ENCODE results near the gene CMTM7.
"Not testable (repeated sequence)": the region's sequence is repeated elsewhere in the genome, so short reads cannot be mapped to it uniquely, and the experiment has no call there.

Gene CMTM7

DNA sequence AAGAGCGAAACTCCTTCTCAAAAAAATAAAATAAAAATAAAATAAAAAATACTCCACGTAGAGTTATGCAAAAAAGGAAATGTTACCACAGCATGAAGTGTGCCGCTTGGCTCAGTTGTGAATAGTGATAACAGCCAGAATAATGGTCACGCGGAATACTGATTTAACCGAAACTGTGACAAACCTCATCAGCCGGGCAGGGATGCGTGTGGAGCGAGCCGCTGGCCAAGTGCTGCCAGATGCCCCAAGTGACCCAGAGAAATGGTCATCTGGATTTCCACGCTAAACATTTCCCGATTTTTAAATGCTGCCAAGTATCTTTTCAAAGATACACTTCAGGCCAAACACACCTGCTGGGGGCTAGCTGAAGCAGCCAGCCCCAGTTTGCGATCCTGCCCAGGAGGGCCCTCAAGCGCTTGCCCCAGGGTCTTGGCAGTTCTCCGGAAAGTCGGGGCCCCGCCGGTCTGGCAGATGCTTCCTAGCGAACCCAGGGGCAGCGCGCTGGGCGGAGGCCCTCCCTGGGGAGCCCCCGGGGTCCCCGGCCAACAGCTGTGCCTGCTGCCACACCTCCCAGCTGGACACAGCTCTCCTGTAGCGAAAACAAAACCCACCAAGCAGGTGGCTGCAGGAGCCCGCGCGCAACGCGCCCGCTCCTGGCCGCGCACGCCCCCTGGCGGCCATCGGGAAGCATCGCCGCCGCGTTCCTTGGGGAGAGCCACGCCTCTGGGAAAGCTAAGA is 75.8 kb downstream of the CMTM7 start:
- peak overlapping the region in 4 of 5 donors; percentile 55 to 61 (median 58) for H3K4me3 ChIP-seq (ENCODE audit: low read depth in 1 of 5, low read length in 5 of 5)
- H3K9me3 ChIP-seq (ENCODE audit: control insufficient read depth in 5 of 5, low read length in 5 of 5) = no peaks in the 10 kb centered on the region
- H3K4me1 ChIP-seq (ENCODE audit: control insufficient read depth in 5 of 5, insufficient read depth in 5 of 5, low read length in 5 of 5) = peaks cover 0 to 20% (median 5%) of the 10 kb centered on the region in 5 donors
- no peaks in the 10 kb centered on the region for H3K27me3 ChIP-seq (ENCODE audit: control insufficient read depth in 5 of 5, insufficient read depth in 4 of 5, low read length in 5 of 5)
- H3K9ac ChIP-seq (ENCODE audit: low read length in 5 of 5) = peak overlapping the region in 3 of 5 donors; percentile 30 to 51 (median 35)
- H3K27ac ChIP-seq (ENCODE audit: low read depth, low read length) = no peak overlapping the region
- peaks cover 0 to 10% (median 6%) of the 10 kb centered on the region in 5 donors for H3K36me3 ChIP-seq (ENCODE audit: control insufficient read depth in 5 of 5, insufficient read depth in 5 of 5, low read length in 5 of 5)

DNA sequence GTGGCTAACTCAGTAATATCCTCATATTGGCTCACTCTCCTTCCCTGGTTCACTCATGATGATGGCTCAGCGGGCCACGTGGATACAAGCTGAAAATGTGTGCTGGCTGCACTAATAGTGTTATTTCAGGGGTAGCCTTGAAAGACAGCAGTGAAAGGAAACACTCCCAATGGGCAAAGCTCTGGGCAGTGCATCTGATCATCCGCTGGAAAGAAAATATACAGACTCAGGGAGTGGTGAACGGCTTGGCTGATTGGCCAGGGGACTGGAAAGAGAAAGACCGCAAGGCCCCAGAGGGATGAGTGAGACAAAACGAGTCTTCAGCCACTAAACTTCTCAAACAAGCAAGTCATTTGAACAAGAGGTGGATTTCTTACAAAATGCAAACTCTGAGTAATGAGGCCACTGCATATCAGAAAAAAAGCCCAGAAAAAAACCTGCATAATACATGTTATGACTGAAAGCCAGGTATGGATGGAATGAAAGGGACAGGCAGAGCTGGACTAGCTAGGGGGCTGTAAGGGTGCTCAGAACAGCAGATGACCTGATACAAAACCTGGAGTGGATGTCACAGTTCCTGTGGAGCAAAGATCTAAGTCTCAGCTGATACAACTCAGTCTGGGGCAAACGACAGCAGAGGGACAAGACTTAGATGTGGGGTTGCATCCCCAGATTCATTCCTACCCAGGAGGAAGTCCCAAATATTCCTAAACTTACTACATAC is 77.7 kb downstream of the CMTM7 start:
- Histone ChIP-seq H3K4me1 (ENCODE audit: control insufficient read depth in 5 of 5, insufficient read depth in 5 of 5, low read length in 5 of 5) (peaks cover 0 to 20% (median 5%) of the 10 kb centered on the region in 5 donors), H3K4me3 (ENCODE audit: low read depth in 1 of 5, low read length in 5 of 5) (no peak overlapping the region), H3K27me3 (ENCODE audit: control insufficient read depth in 5 of 5, insufficient read depth in 4 of 5, low read length in 5 of 5) (no peaks in the 10 kb centered on the region), H3K36me3 (ENCODE audit: control insufficient read depth in 5 of 5, insufficient read depth in 5 of 5, low read length in 5 of 5) (peaks cover 0 to 10% (median 6%) of the 10 kb centered on the region in 5 donors), H3K9me3 (ENCODE audit: control insufficient read depth in 5 of 5, low read length in 5 of 5) (no peaks in the 10 kb centered on the region), H3K9ac (ENCODE audit: low read length in 5 of 5) (no peak overlapping the region), H3K27ac (ENCODE audit: low read depth, low read length) (no peak overlapping the region)

DNA sequence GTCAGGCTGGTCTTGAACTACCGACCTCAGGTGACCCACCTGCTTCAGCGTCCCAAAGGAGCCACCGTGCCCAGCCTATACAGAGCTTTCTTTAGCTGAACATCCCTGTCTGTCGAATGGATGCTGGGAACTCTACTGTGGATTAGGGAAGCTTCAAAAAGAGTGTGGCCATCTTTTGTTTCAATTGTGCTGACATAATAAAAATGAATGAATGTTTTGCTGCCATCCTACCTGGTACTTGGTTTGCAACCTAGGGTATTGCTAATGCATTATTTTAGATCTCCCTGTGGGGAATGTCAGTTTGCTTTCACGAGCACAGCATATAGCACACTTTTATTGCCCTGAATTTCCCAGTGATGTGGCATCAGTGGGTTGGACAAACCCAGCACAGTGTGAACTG is 78.7 kb downstream of the CMTM7 start:
- H3K27ac ChIP-seq (ENCODE audit: low read depth, low read length) = no peak overlapping the region
- H3K4me3 ChIP-seq (ENCODE audit: low read depth in 1 of 5, low read length in 5 of 5) = no peak overlapping the region
- no peak overlapping the region for H3K9ac ChIP-seq (ENCODE audit: low read length in 5 of 5)
- H3K4me1 ChIP-seq (ENCODE audit: control insufficient read depth in 5 of 5, insufficient read depth in 5 of 5, low read length in 5 of 5) = peaks cover 0 to 20% (median 5%) of the 10 kb centered on the region in 5 donors
- H3K36me3 ChIP-seq (ENCODE audit: control insufficient read depth in 5 of 5, insufficient read depth in 5 of 5, low read length in 5 of 5) = peaks cover 0 to 10% (median 6%) of the 10 kb centered on the region in 5 donors
- no peaks in the 10 kb centered on the region for H3K9me3 ChIP-seq (ENCODE audit: control insufficient read depth in 5 of 5, low read length in 5 of 5)
- no peaks in the 10 kb centered on the region for H3K27me3 ChIP-seq (ENCODE audit: control insufficient read depth in 5 of 5, insufficient read depth in 4 of 5, low read length in 5 of 5)

DNA sequence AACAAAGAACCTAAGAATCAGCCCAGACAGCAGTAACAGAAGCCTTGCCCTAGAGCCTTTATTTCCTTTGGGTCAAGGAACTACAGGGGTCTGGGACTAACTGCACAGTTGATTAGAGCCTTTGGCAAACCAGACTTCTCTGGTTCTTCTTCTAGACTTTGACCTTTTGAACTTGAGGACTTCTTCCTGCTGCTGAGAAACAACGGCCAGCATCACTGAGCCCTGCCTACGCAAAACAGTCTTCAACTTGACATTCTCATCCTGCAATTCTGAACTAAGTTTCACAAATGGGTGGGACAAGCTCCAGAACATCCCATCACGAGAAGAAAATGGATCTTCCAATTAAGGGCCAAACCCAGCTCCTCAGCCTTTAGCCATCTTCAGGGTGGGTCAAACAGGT is 79.6 kb downstream of the CMTM7 start:
- Histone ChIP-seq H3K4me3 (ENCODE audit: low read depth in 1 of 5, low read length in 5 of 5) (no peak overlapping the region), H3K9me3 (ENCODE audit: control insufficient read depth in 5 of 5, low read length in 5 of 5) (no peaks in the 10 kb centered on the region), H3K9ac (ENCODE audit: low read length in 5 of 5) (no peak overlapping the region), H3K27me3 (ENCODE audit: control insufficient read depth in 5 of 5, insufficient read depth in 4 of 5, low read length in 5 of 5) (no peaks in the 10 kb centered on the region), H3K36me3 (ENCODE audit: control insufficient read depth in 5 of 5, insufficient read depth in 5 of 5, low read length in 5 of 5) (peaks cover 0 to 10% (median 6%) of the 10 kb centered on the region in 5 donors), H3K27ac (ENCODE audit: low read depth, low read length) (no peak overlapping the region), H3K4me1 (ENCODE audit: control insufficient read depth in 5 of 5, insufficient read depth in 5 of 5, low read length in 5 of 5) (peaks cover 0 to 20% (median 5%) of the 10 kb centered on the region in 5 donors)

DNA sequence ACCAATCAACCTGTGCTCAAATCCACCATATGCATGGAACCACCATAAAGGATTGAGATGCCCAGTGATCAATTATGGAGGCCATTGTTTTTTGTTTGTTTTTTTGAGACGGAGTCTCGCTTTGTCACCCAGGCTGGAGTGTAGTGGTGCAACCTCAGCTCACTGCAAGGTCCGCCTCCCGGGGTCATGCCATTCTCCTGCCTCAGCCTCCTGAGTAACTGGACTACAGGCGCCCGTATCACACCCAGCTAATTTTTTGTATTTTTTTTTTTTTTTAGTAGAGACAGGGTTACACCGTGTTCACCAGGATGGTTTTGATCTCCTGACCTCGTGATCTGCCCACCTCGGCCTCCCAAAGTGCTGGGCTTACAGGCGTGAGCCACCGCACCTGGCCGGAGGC is 80.5 kb downstream of the CMTM7 start:
- peaks cover 0 to 20% (median 5%) of the 10 kb centered on the region in 5 donors for H3K4me1 ChIP-seq (ENCODE audit: control insufficient read depth in 5 of 5, insufficient read depth in 5 of 5, low read length in 5 of 5)
- not testable (repeated sequence) for H3K9me3 ChIP-seq (ENCODE audit: control insufficient read depth in 5 of 5, low read length in 5 of 5); H3K4me3 ChIP-seq (ENCODE audit: low read depth in 1 of 5, low read length in 5 of 5)

DNA sequence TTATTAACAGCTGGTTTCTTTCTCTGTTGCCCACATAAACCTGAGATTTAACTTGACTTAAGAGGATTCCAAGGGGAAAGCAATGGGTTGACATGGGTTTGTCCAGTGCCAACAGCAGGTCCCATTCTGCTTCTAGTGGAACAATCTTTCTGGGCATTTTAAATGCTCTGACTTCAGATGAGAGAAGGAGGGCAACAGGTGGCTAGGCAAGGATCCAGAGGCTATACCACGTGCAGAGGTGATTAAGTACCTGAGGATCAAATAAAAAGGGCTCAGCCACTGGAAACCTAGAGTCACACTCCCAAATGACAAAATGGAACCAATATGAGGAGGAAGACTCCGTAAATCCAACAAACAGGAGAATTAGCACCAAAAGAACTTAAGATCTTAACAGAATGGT is 82.5 kb downstream of the CMTM7 start:
- Histone ChIP-seq H3K4me3 (ENCODE audit: low read depth in 1 of 5, low read length in 5 of 5) (no peak overlapping the region), H3K36me3 (ENCODE audit: control insufficient read depth in 5 of 5, insufficient read depth in 5 of 5, low read length in 5 of 5) (peaks cover 0 to 6% (median under 1%) of the 10 kb centered on the region in 5 donors), H3K27me3 (ENCODE audit: control insufficient read depth in 5 of 5, insufficient read depth in 4 of 5, low read length in 5 of 5) (no peaks in the 10 kb centered on the region), H3K4me1 (ENCODE audit: control insufficient read depth in 5 of 5, insufficient read depth in 5 of 5, low read length in 5 of 5) (peaks cover 0 to 9% (median 0%) of the 10 kb centered on the region in 5 donors), H3K27ac (ENCODE audit: low read depth, low read length) (no peak overlapping the region), H3K9ac (ENCODE audit: low read length in 5 of 5) (no peak overlapping the region), H3K9me3 (ENCODE audit: control insufficient read depth in 5 of 5, low read length in 5 of 5) (no peaks in the 10 kb centered on the region)

More for the DNA sequence above, 80.5 kb downstream of the CMTM7 start:
- not testable (repeated sequence) for H3K9ac ChIP-seq (ENCODE audit: low read length in 5 of 5); H3K27me3 ChIP-seq (ENCODE audit: control insufficient read depth in 5 of 5, insufficient read depth in 4 of 5, low read length in 5 of 5); H3K27ac ChIP-seq (ENCODE audit: low read depth, low read length)
- H3K36me3 ChIP-seq (ENCODE audit: control insufficient read depth in 5 of 5, insufficient read depth in 5 of 5, low read length in 5 of 5) = peaks cover 0 to 10% (median 6%) of the 10 kb centered on the region in 5 donors

DNA sequence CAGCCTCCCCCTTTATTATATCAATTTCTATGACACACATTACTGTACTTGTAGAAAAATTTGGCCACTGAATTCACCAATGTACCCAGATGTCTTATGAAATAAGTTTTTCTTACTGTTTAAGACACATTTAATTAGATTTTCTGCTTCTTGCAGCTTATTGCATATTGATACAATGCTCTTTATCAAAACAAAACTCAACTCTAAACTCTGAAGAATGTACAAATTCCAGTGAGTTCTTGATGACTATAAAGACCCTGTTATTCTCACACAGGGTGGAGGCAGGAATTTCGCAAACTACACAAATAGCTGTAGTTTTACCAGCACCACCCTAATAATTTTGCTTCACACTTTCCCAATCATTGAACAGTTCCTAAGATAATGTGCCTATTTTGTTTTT is 89.0 kb downstream of the CMTM7 start:
- Histone ChIP-seq H3K27me3 (ENCODE audit: control insufficient read depth in 5 of 5, insufficient read depth in 4 of 5, low read length in 5 of 5) (no peaks in the 10 kb centered on the region), H3K27ac (ENCODE audit: low read depth, low read length) (no peak overlapping the region), H3K9me3 (ENCODE audit: control insufficient read depth in 5 of 5, low read length in 5 of 5) (no peaks in the 10 kb centered on the region), H3K36me3 (ENCODE audit: control insufficient read depth in 5 of 5, insufficient read depth in 5 of 5, low read length in 5 of 5) (peaks cover 3 to 25% (median 12%) of the 10 kb centered on the region in 5 donors), H3K4me1 (ENCODE audit: control insufficient read depth in 5 of 5, insufficient read depth in 5 of 5, low read length in 5 of 5) (no peaks in the 10 kb centered on the region), H3K9ac (ENCODE audit: low read length in 5 of 5) (no peak overlapping the region), H3K4me3 (ENCODE audit: low read depth in 1 of 5, low read length in 5 of 5) (no peak overlapping the region)

DNA sequence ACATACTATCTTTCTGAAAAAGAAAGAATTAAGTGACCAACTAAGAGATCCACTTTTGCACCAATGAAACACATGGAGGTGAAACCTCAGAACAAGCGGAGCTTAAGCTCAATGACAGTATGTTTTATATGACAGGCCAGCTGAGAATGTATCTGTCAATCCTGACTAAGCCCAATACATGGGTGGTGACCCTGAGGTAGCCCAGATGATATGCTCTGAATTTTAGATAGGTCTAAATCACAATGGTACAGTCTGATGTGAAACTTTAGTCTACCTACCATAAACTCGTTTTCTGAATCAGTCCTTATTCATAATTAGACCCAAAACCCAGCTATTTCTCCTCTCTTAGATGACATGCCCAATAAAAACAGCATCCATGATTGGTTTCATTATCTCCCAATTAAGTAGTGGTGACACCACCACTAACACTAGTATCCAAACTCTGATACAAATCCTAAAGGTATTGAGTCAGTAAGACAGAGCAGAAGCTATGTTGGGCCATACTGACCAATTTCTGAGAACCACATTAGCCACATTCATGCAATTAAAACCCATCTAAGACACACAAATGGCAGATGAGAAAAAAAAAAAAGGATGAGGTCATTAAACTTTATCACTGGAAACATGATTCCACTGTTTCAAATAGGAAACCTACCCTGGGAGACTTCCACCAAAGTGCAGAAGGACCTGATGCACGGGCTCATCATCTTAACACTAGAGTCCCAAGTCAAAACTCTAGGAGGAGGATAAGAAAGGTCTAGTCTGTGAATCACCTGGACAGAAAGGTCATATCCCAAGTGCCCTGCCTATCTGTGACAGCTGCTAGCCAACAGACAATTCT is 90.4 kb downstream of the CMTM7 start:
- H3K9ac ChIP-seq (ENCODE audit: low read length in 5 of 5) = no peak overlapping the region
- peaks cover 8 to 25% (median 23%) of the 10 kb centered on the region in 5 donors for H3K36me3 ChIP-seq (ENCODE audit: control insufficient read depth in 5 of 5, insufficient read depth in 5 of 5, low read length in 5 of 5)
- H3K9me3 ChIP-seq (ENCODE audit: control insufficient read depth in 5 of 5, low read length in 5 of 5) = no peaks in the 10 kb centered on the region
- H3K4me3 ChIP-seq (ENCODE audit: low read depth in 1 of 5, low read length in 5 of 5) = no peak overlapping the region
- H3K27me3 ChIP-seq (ENCODE audit: control insufficient read depth in 5 of 5, insufficient read depth in 4 of 5, low read length in 5 of 5) = no peaks in the 10 kb centered on the region
- H3K27ac ChIP-seq (ENCODE audit: low read depth, low read length) = no peak overlapping the region
- no peaks in the 10 kb centered on the region for H3K4me1 ChIP-seq (ENCODE audit: control insufficient read depth in 5 of 5, insufficient read depth in 5 of 5, low read length in 5 of 5)

DNA sequence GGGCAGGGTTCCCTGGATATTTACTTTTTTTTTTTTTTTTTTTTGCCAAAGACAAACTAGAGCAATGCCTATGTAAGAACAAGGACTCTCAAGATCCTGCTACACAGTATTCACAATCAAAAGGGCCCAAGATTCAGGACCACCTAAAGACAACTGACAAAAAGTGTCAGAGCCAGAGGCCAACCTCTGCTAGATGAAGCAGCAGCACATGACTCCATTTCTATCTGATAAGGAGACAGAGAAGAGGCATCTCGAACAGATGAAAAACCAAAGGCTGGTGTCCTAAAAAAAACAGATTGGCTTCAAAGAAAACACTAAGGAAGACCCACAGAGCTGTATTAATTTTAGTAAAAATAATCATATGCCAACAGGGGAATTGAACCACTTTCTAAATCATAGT is 91.0 kb downstream of the CMTM7 start:
- Histone ChIP-seq H3K4me3 (ENCODE audit: low read depth in 1 of 5, low read length in 5 of 5) (no peak overlapping the region), H3K27me3 (ENCODE audit: control insufficient read depth in 5 of 5, insufficient read depth in 4 of 5, low read length in 5 of 5) (no peaks in the 10 kb centered on the region), H3K9ac (ENCODE audit: low read length in 5 of 5) (no peak overlapping the region), H3K9me3 (ENCODE audit: control insufficient read depth in 5 of 5, low read length in 5 of 5) (no peaks in the 10 kb centered on the region), H3K36me3 (ENCODE audit: control insufficient read depth in 5 of 5, insufficient read depth in 5 of 5, low read length in 5 of 5) (peaks cover 9 to 29% (median 25%) of the 10 kb centered on the region in 5 donors), H3K27ac (ENCODE audit: low read depth, low read length) (no peak overlapping the region), H3K4me1 (ENCODE audit: control insufficient read depth in 5 of 5, insufficient read depth in 5 of 5, low read length in 5 of 5) (no peaks in the 10 kb centered on the region)

All from subcutaneous abdominal adipose tissue (tissue), 5 donors.